Measurements from ENCODE around the gene THRAP3. TPM values are rescaled to one million over a fixed set of nuclear protein-coding genes. Genes with fewer than 3 reads are reported as not detected.
"Not testable (repeated sequence)": the region's sequence is repeated elsewhere in the genome, so short reads cannot be mapped to it uniquely, and the experiment has no call there.

The THRAP3 gene
- total and polyA plus RNA-seq, 7 donors, result 45.8 to 159 (median 96.6) TPM

- 61 to 63% (median 62%) methylated on average over 2 of the region's 2 CpGs for WGBS, 3 donors
- intact Hi-C loops (cut with DNase I), result no loop called here
- Histone ChIP-seq H3K36me3 (ENCODE audit: insufficient read depth in 1 of 2, low read depth in 1 of 2) (peaks cover 6 to 42% of the 10 kb centered on the region in 2 donors), H3K27ac (peak overlapping the region; percentile 50), H3K4me3 (no peak overlapping the region), H3K4me1 (peaks cover 13% of the 10 kb centered on the region), H3K27me3 (ENCODE audit: insufficient read depth in 3 of 3, low read length in 2 of 3) (no peaks in the 10 kb centered on the region), H3K9me3 (no peaks in the 10 kb centered on the region)
- peak; percentile 5 to 23 (median 10) for ATAC-seq
- DNase-seq, result no peak
- no peak for TF ChIP-seq CTCF (IDR thresholded peaks at IDR 0.05)
Observed at GRCh38 chr1:36182734-36183133, 41.5 kb upstream of the THRAP3 start.

GRCh38 chr1:36183309-36183856 lies 40.9 kb upstream of the THRAP3 start:
- ATAC-seq, result no peak
- DNase-seq, result no peak
- no peak overlapping the region for H3K4me3 ChIP-seq
- H3K27ac ChIP-seq, result peak overlapping the region; percentile 50
- no peaks in the 10 kb centered on the region for H3K9me3 ChIP-seq
- WGBS, 3 donors, result 28 to 69% (median 40%) methylated on average over 2 of the region's 2 CpGs
- intact Hi-C loops (cut with DNase I), result no loop called here
- TF ChIP-seq CTCF (IDR thresholded peaks at IDR 0.05), result no peak
- peaks cover 19% of the 10 kb centered on the region for H3K4me1 ChIP-seq
- H3K27me3 ChIP-seq (ENCODE audit: insufficient read depth in 3 of 3, low read length in 2 of 3), result no peaks in the 10 kb centered on the region
- H3K36me3 ChIP-seq (ENCODE audit: insufficient read depth in 1 of 2, low read depth in 1 of 2), result peaks cover 6 to 35% of the 10 kb centered on the region in 2 donors

GRCh38 chr1:36187800-36188593 lies 36.2 kb upstream of the THRAP3 start:
- TF ChIP-seq CTCF (IDR thresholded peaks at IDR 0.05), result peak; percentile 93
- no peaks in the 10 kb centered on the region for H3K36me3 ChIP-seq (ENCODE audit: insufficient read depth in 1 of 2, low read depth in 1 of 2)
- H3K4me1 ChIP-seq, result peaks cover 19% of the 10 kb centered on the region
- no peaks in the 10 kb centered on the region for H3K9me3 ChIP-seq
- 3 to 6% (median 4%) methylated on average over 9 of the region's 9 CpGs for WGBS, 3 donors
- peak overlapping the region; percentile 89 for H3K27ac ChIP-seq
- intact Hi-C loops (cut with DNase I), result loop anchor here (1.0 to 5.0 kb wide), 4 partner anchors 39 to 91 kb away; partner anchors contain the start of gene TRAPPC3 (in 2 of the 2)
- peak; percentile 95 to 96 (median 96) for ATAC-seq
- DNase-seq, result peak; percentile 85 to 94
- peak overlapping the region; percentile 22 for H3K4me3 ChIP-seq
- H3K27me3 ChIP-seq (ENCODE audit: insufficient read depth in 3 of 3, low read length in 2 of 3), result no peaks in the 10 kb centered on the region

- 87 to 93% (median 89%) methylated on average over 12 of the region's 12 CpGs for WGBS, 3 donors
- intact Hi-C loops (cut with DNase I); H3K4me3 ChIP-seq; DNase-seq; ATAC-seq; H3K27ac ChIP-seq; H3K27me3 ChIP-seq (ENCODE audit: insufficient read depth in 3 of 3, low read length in 2 of 3); H3K36me3 ChIP-seq (ENCODE audit: insufficient read depth in 1 of 2, low read depth in 1 of 2); H3K4me1 ChIP-seq; H3K9me3 ChIP-seq: not testable (repeated sequence)
Observed at GRCh38 chr1:36196805-36197204, 27.4 kb upstream of the THRAP3 start.

GRCh38 chr1:36198641-36199040 lies 25.6 kb upstream of the THRAP3 start:
- Histone ChIP-seq H3K9me3 (no peaks in the 10 kb centered on the region), H3K36me3 (ENCODE audit: insufficient read depth in 1 of 2, low read depth in 1 of 2) (no peaks in the 10 kb centered on the region), H3K27me3 (ENCODE audit: insufficient read depth in 3 of 3, low read length in 2 of 3) (no peaks in the 10 kb centered on the region), H3K4me1 (peaks cover 16% of the 10 kb centered on the region), H3K27ac (no peak overlapping the region), H3K4me3 (no peak overlapping the region)
- DNase-seq (no peak), ATAC-seq (no peak)
- intact Hi-C loops (cut with DNase I), result no loop called here
- no peak for TF ChIP-seq CTCF (IDR thresholded peaks at IDR 0.05)
- 78 to 91% (median 83%) methylated on average over 5 of the region's 5 CpGs for WGBS, 3 donors
